HepG2 (cell line): ENCODE measurements around the gene IRS1. TPM values are rescaled to one million over a fixed set of nuclear protein-coding genes. Genes with fewer than 3 reads are reported as not detected.

Experiments used
- ATF1 ChIP-seq: IDR thresholded peaks from 2 replicates; pipeline ENCODE4 v1.6.1; 2016; ENCODE audit warnings: mild to moderate bottlenecking, control low read depth
- EEA1 ChIP-seq: sonication (generic); formaldehyde crosslinking; IDR thresholded peaks from 2 replicates; pipeline ENCODE4 v1.5.1; 2020; ENCODE audit warnings: mild to moderate bottlenecking, missing genetic modification reagents, borderline replicate concordance
- IRF9 ChIP-seq: sonication (generic); formaldehyde crosslinking; IDR thresholded peaks from 2 replicates; pipeline ENCODE4 v1.8.0; 2022; ENCODE audit warnings: missing genetic modification reagents, mild to moderate bottlenecking, borderline replicate concordance
- KLF6 ChIP-seq: IDR thresholded peaks from 2 replicates; pipeline ENCODE4 v1.8.0; 2016; ENCODE audit warnings: missing biosample characterization, missing genetic modification reagents
- NR0B2 ChIP-seq: sonication (generic); formaldehyde crosslinking; IDR thresholded peaks from 2 replicates; pipeline ENCODE4 v1.4.0; 2020; ENCODE audit warnings: mild to moderate bottlenecking, missing genetic modification reagents
- PAXIP1 ChIP-seq: sonication (generic); formaldehyde crosslinking; conservative IDR thresholded peaks from 2 replicates; pipeline ENCODE4 v1.4.0; 2020; ENCODE audit warnings: mild to moderate bottlenecking, missing genetic modification reagents, moderate library complexity
- RFXANK ChIP-seq: IDR thresholded peaks from 2 replicates; pipeline ENCODE4 v1.6.1; 2016
- SMAD3 ChIP-seq: sonication (generic); formaldehyde crosslinking; IDR thresholded peaks from 2 replicates; pipeline ENCODE4 v1.4.0; 2020; ENCODE audit warnings: missing genetic modification reagents
- SSRP1 ChIP-seq: IDR thresholded peaks from 2 replicates; pipeline ENCODE4 v1.6.1; 2016; ENCODE audit warnings: control low read depth
- ZBTB40 ChIP-seq, 2 experiments: fragments of 450-650 bp in 1 of 2; sonication (generic) in 1 of 2; formaldehyde crosslinking in 1 of 2; IDR thresholded peaks; 2 replicates each; pipeline versions ENCODE4 v1.6.1 to v1.8.0; 2016 to 2022; ENCODE audit warnings: antibody characterized with exemption in 1 of 2, mild to moderate bottlenecking in 1 of 2, missing genetic modification reagents in 1 of 2
- ZNF12 ChIP-seq: sonication (generic); formaldehyde crosslinking; IDR thresholded peaks from 2 replicates; pipeline ENCODE4 v1.5.0; 2020; ENCODE audit warnings: missing genetic modification reagents
- ZNF430 ChIP-seq: sonication (generic); formaldehyde crosslinking; IDR thresholded peaks from 2 replicates; pipeline ENCODE4 v1.9.0; 2021; ENCODE audit warnings: mild to moderate bottlenecking, missing genetic modification reagents
- ZNF598 ChIP-seq: sonication (generic); formaldehyde crosslinking; IDR thresholded peaks from 2 replicates; pipeline ENCODE4 v1.5.1; 2020; ENCODE audit warnings: mild to moderate bottlenecking, missing genetic modification reagents, borderline replicate concordance
- ZNF7 ChIP-seq: IDR thresholded peaks from 2 replicates; pipeline ENCODE4 v1.6.1; 2016; ENCODE audit warnings: missing biosample characterization, missing genetic modification reagents
- ZSCAN9 ChIP-seq: IDR thresholded peaks from 2 replicates; pipeline ENCODE4 v1.6.1; 2016; ENCODE audit warnings: borderline replicate concordance
- polyA plus RNA-seq, 8 experiments: library from polyadenylated mRNA; depleted of rRNA in 3 of 8; stranded (reverse) in 7 of 8; unstranded in 1 of 8; fragments of >200 nt; fragmentation: Illumina TruSeq in 4 of 8; extraction: Trizol in 4 of 8; gene quantifications; 2 replicates each; pipeline versions ENCODE4 v1.2.1 to v1.2.3, GENCODE V29; 2011 to 2016; ENCODE audit warnings: low read depth in 4 of 8, missing spikeins in 1 of 8, mixed read lengths in 1 of 8; ENCODE audit not compliant: insufficient read depth in 1 of 8
- total RNA-seq, 5 experiments: library from RNA; depleted of rRNA; stranded (reverse); fragments of >200 nt; fragmentation: Illumina TruSeq; extraction: Trizol; gene quantifications; 2 replicates each; pipeline ENCODE4 v1.2.3, GENCODE V29; 2016; ENCODE audit warnings: low read depth in 1 of 5

The IRS1 gene
- total and polyA plus RNA-seq, 2 of the 13 experiments (the other 11 are each of a cell fraction or from before 2014, with no cell fraction given), result 8.7 to 9.0 TPM

GRCh38 chr2:226738821-226739544, 60.6 kb downstream of the IRS1 start (continued):
- peak; percentile 61 for TF ChIP-seq PAXIP1 (CRISPR knock-in tag)
- TF ChIP-seq RFXANK (CRISPR knock-in tag), result 0 out of 2 replicates have a peak, but pooled peaks have one; percentile 7
- TF ChIP-seq ZNF430 (CRISPR knock-in tag), result peak; percentile 50; the same call in 1 of the 2 replicates
- no peak for TF ChIP-seq KLF6 (CRISPR knock-in tag)
- TF ChIP-seq SMAD3, result 0 out of 2 replicates have a peak, but pooled peaks have one; percentile 26
- peak; percentile 84 for TF ChIP-seq ZNF7 (CRISPR knock-in tag)
- no peak for TF ChIP-seq ZNF598 (CRISPR knock-in tag)
- no peak for TF ChIP-seq ZBTB40 (IDR thresholded peaks at IDR 0.05)
- TF ChIP-seq ZBTB40 (CRISPR knock-in tag; IDR thresholded peaks at IDR 0.05), result 0 out of 2 replicates have a peak, but pooled peaks have one; percentile 43
- TF ChIP-seq ZSCAN9 (CRISPR knock-in tag), result 0 out of 2 replicates have a peak, but pooled peaks have one; percentile 7
- no peak for TF ChIP-seq NR0B2 (CRISPR knock-in tag)
- peak; percentile 57; the same call in 1 of the 2 replicates for TF ChIP-seq IRF9 (CRISPR knock-in tag)
- TF ChIP-seq ATF1 (CRISPR knock-in tag), result peak; percentile 61
- TF ChIP-seq EEA1 (CRISPR knock-in tag), result no peak
- no peak for TF ChIP-seq SSRP1
- 0 out of 2 replicates have a peak, but pooled peaks have one; percentile 11 for TF ChIP-seq ZNF12 (CRISPR knock-in tag)
